Body of pancreas (tissue), 4 donors: ENCODE results near the gene MACF1. TPM values are rescaled to one million over a fixed set of nuclear protein-coding genes. Genes with fewer than 3 reads are reported as not detected.
A peak's percentile ranks its signal among the peaks of the same experiment; 100 is the strongest.

Source experiments
- ATAC-seq: fragments of 150-250 bp; one replicate; pipeline ENCODE4 v1.9.1; 2016
- DNase-seq, 4 donors: peaks; one replicate each; pipeline ENCODE4 v3.0.0-alpha.2; 2019
- H3K27ac ChIP-seq, 4 donors: fragments of 200-600 bp; sonication (generic); 1 replicate in 3 of 4; 2 replicates in 1 of 4; pipeline versions ENCODE4 v1.5.1 to v1.6.1; 2016 to 2019; ENCODE audit warnings: mild to moderate bottlenecking in 1 of 4, mixed read lengths in 1 of 4, moderate library complexity in 1 of 4
- H3K27me3 ChIP-seq, 2 donors: fragments of 200-600 bp; sonication (generic); one replicate each; pipeline ENCODE4 v1.6.0; 2016; ENCODE audit warnings: mild to moderate bottlenecking in 1 of 2
- H3K36me3 ChIP-seq, 2 donors: fragments of 200-600 bp; sonication (generic); replicated peaks in 1 of 2; 2 replicates each; pipeline ENCODE4 v1.5.1; 2016; ENCODE audit warnings: low read depth in 2 of 2; ENCODE audit not compliant: insufficient read depth in 1 of 2
- H3K4me1 ChIP-seq: fragments of 200-600 bp; sonication (generic); one replicate; pipeline ENCODE4 v1.6.0; 2016
- H3K4me3 ChIP-seq, 2 donors: fragments of 200-600 bp; sonication (generic); 1 replicate in 1 of 2; 2 replicates in 1 of 2; pipeline ENCODE4 v1.5.1; 2016 to 2019
- H3K9me3 ChIP-seq, 3 donors: fragments of 200-600 bp; sonication (generic); 1 replicate in 2 of 3; 2 replicates in 1 of 3; pipeline ENCODE4 v1.5.1; 2016
- POLR2A ChIP-seq, 3 donors: fragments of 450-650 bp; IDR thresholded peaks; one replicate each; pipeline ENCODE4 v1.6.1; 2016; ENCODE audit warnings: antibody characterized with exemption in 3 of 3, mild to moderate bottlenecking in 2 of 3
- WGBS, 2 donors: methylation state at CpG; one replicate each; pipeline ENCODE4 v1.1.5; 2017; 5-methylcytosine and 5-hydroxymethylcytosine counted together
- intact Hi-C: fragments of 100-400 bp; cut with DNase I; formaldehyde crosslinking; loops from one replicate; pipeline ENCODE4 v1.15.1; 2023
- total RNA-seq, 2 donors: library from RNA; depleted of rRNA; stranded (reverse); fragments of >200 nt; gene quantifications; one replicate each; pipeline ENCODE4 v1.1.0, GENCODE V29; 2016
- TF ChIP-seq, protein P1 (sequence below), 7 experiments: fragments of 450-650 bp in 4 of 7; fragments of 200-600 bp in 3 of 7; sonication (generic) in 3 of 7; IDR thresholded peaks; one replicate each; pipeline ENCODE4 v1.5.1; 2016 to 2019; ENCODE audit warnings: antibody characterized with exemption in 7 of 7

Gene MACF1
- total RNA-seq, 2 donors from 2014 or later = 144 to 190 TPM

DNA sequence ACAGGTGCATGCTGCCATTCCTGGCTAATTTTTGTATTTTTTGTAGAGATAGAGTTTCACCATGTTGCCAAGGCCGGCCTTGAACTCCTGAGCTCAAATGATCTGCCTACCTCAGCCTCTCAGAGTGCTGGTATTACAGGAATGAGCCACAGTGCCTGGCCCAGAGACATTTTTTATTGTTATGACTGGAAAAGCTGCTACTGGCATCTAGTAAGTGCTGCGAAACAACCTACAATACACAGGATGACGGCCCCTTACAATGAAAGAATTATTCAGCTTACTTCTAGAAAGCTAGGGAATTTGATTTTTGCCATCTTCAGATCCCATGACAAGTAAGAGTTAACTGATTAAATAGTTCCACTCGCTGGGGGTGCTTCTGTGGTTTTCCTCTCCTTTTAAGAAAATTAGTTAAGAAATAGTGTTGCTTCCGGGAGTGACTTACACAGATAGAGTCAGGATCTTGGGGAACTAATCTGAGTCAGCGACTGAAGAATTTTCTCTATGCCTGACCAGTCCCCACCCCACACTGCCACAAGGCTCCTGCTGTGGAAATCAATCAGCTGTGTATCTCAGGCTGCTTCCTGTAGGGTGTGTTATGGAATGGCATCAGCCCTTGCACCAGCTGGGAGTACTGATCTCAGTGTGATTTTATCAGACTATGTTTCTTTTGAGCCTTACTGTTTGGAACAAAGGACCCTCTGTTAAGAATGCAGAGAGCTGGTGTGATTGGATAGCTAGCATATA lies 194.0 kb downstream of the MACF1 start:
- 36 to 38% methylated on average over 6 of the region's 6 CpGs for WGBS, 2 donors
- intact Hi-C loops = no loop called here

DNA sequence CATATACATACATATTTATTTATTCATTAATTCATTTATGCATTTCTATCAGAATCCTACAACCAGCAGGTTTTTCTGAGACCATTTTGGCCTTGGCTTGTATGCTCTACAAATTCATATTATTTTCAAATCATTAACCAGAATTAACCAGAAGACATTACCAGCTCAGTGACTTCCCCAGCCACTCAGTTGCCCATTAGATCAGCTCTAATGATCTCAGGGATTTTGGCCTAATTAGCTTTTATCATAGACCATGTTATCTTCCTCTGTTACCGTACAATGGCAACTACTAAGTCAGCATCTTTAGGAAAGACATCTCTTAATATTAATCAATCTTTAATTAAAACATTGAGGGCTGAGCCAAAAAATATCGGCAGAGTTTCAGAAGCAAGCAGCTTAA lies 196.6 kb downstream of the MACF1 start:
- no peaks in the 10 kb centered on the region for H3K9me3 ChIP-seq
- intact Hi-C loops = no loop called here
- 62 to 65% methylated on average over 2 of the region's 2 CpGs for WGBS, 2 donors
- no peaks in the 10 kb centered on the region for H3K27me3 ChIP-seq
- no peak overlapping the region for H3K27ac ChIP-seq
- ATAC-seq (no peak), DNase-seq (no peak)
- TF ChIP-seq, protein P1, sequence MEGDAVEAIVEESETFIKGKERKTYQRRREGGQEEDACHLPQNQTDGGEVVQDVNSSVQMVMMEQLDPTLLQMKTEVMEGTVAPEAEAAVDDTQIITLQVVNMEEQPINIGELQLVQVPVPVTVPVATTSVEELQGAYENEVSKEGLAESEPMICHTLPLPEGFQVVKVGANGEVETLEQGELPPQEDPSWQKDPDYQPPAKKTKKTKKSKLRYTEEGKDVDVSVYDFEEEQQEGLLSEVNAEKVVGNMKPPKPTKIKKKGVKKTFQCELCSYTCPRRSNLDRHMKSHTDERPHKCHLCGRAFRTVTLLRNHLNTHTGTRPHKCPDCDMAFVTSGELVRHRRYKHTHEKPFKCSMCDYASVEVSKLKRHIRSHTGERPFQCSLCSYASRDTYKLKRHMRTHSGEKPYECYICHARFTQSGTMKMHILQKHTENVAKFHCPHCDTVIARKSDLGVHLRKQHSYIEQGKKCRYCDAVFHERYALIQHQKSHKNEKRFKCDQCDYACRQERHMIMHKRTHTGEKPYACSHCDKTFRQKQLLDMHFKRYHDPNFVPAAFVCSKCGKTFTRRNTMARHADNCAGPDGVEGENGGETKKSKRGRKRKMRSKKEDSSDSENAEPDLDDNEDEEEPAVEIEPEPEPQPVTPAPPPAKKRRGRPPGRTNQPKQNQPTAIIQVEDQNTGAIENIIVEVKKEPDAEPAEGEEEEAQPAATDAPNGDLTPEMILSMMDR (IDR thresholded peaks at IDR 0.05) = no peak
- no peak for TF ChIP-seq POLR2A (IDR thresholded peaks at IDR 0.05)
- H3K4me1 ChIP-seq = peaks cover 50% of the 10 kb centered on the region
- H3K4me3 ChIP-seq = no peak overlapping the region
- no peaks in the 10 kb centered on the region for H3K36me3 ChIP-seq

More for the DNA sequence above, 194.0 kb downstream of the MACF1 start:
- peak in 1 of 3 donors; percentile 12 for TF ChIP-seq POLR2A (IDR thresholded peaks at IDR 0.05)
- TF ChIP-seq, protein P1 (IDR thresholded peaks at IDR 0.05) = peak in 3 of 7 experiments; percentile 10 to 22 (median 13)
- peak; percentile 55 to 80 (median 65) for DNase-seq
- no peaks in the 10 kb centered on the region for H3K36me3 ChIP-seq
- no peaks in the 10 kb centered on the region for H3K27me3 ChIP-seq
- peaks cover 56% of the 10 kb centered on the region for H3K4me1 ChIP-seq
- peak overlapping the region; percentile 46 to 85 (median 73) for H3K27ac ChIP-seq
- no peaks in the 10 kb centered on the region for H3K9me3 ChIP-seq
- no peak overlapping the region for H3K4me3 ChIP-seq
- peak; percentile 76 for ATAC-seq

DNA sequence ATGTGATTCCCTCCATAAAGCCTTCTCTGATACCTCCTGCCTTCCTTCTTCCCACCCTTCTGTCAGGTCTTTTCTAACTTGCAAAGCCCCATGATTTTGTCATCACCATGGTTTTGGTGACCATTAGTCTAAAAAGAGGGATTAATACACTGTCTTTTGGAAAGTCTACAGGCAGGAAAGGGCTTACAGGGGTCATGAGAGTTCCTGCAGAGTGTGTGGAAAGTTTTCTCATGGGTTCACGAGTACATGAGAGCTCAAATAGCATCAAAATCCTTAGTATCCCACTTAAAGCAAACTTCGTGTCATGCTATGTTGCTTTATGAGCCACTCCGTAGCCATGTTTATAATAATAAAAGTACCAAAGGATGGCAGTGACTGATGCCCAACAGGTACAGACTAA lies 200.4 kb downstream of the MACF1 start:
- ATAC-seq (no peak), DNase-seq (no peak)
- intact Hi-C loops = no loop called here
- Histone ChIP-seq H3K9me3 (no peaks in the 10 kb centered on the region), H3K4me3 (no peak overlapping the region), H3K36me3 (no peaks in the 10 kb centered on the region), H3K4me1 (peaks cover 46% of the 10 kb centered on the region), H3K27me3 (no peaks in the 10 kb centered on the region), H3K27ac (peak overlapping the region in 3 of 4 donors; percentile 86 to 95 (median 94))
- TF ChIP-seq, protein P1 (IDR thresholded peaks at IDR 0.05) = no peak
- no peak for TF ChIP-seq POLR2A (IDR thresholded peaks at IDR 0.05)
- WGBS, 2 donors = 74 to 85% methylated on average over 3 of the region's 3 CpGs

DNA sequence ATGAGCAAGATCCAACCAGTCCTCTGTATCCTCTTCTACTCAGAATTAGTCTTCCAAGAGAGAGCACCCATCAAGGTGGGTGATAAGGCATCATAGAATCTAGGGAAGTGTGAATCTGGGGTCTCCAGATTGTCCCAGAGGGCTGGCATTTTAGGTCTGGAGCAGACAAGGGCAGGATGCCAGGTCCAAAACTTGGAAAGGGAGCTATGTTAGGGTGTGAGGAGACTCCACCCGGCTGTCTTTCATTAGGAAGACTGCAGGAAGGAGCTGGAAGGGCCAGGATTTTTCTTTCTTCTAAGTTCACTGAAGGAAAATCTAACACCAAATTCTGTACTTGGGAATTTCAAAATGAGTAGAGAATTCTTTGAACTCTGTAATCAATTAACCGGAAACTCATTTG lies 200.9 kb downstream of the MACF1 start:
- Histone ChIP-seq H3K9me3 (no peaks in the 10 kb centered on the region), H3K27ac (peak overlapping the region in 3 of 4 donors; percentile 86 to 95 (median 94)), H3K4me1 (peaks cover 51% of the 10 kb centered on the region), H3K36me3 (no peaks in the 10 kb centered on the region), H3K27me3 (no peaks in the 10 kb centered on the region), H3K4me3 (no peak overlapping the region)
- TF ChIP-seq POLR2A (IDR thresholded peaks at IDR 0.05) = no peak
- TF ChIP-seq, protein P1 (IDR thresholded peaks at IDR 0.05) = no peak
- 11 to 23% methylated on average over 2 of the region's 2 CpGs for WGBS, 2 donors
- DNase-seq (peak in 1 of 4 donors; percentile 17), ATAC-seq (no peak)
- intact Hi-C loops = no loop called here
